Stimulated activated CD4-positive, alpha-beta T cell treated with anti-CD3 and anti-CD28 coated beads, Interleukin-15, amount 100 ng/mL, for 24 hours (primary cell): Measurements from ENCODE around the gene GAS7.
A peak's percentile ranks its signal among the peaks of the same experiment; 100 is the strongest.

ENCODE experiments used
- DNase-seq: peaks from one replicate; pipeline ENCODE4 v3.0.0-alpha.2; 2020

The GAS7 gene

DNA sequence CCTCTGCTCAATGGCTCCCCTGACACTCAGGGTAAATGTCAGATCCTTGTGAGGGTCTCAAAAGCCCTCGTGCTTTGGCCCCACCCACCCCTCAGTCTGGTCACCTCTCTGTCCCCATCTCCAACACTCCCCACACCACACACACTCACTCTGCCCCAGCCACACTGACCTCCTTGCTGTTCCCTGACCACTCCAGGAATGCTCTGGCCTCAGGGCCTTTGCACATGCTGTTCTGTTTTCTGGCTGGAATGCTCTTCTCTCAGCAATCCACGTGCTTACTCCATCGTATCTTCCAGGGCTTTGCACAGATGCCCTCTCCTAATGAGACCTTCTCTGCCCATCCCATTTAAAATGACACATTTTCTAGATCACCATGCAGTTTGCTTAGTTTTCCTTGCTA is 28.2 kb downstream of the GAS7 start:
- DNase-seq, result no peak

DNA sequence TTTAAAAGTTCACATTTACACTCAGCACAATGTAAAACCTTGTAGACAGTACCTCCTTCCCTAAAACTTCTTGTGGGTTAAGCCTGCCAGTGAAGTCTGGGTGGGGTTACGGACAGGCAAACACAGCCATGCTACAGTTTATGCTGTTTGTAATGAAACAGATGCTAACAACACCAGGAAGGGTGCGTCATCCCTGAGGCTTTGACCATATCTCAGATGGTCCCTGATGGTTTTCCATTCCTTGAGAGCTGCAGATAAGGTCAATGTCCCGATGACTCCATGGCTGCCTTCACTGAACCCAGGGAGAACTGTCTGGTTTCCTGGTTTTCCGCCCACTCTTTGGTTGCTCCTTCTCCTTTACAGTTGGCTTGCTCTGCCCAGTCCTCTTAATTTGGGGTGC is 29.1 kb downstream of the GAS7 start:
- no peak for DNase-seq

DNA sequence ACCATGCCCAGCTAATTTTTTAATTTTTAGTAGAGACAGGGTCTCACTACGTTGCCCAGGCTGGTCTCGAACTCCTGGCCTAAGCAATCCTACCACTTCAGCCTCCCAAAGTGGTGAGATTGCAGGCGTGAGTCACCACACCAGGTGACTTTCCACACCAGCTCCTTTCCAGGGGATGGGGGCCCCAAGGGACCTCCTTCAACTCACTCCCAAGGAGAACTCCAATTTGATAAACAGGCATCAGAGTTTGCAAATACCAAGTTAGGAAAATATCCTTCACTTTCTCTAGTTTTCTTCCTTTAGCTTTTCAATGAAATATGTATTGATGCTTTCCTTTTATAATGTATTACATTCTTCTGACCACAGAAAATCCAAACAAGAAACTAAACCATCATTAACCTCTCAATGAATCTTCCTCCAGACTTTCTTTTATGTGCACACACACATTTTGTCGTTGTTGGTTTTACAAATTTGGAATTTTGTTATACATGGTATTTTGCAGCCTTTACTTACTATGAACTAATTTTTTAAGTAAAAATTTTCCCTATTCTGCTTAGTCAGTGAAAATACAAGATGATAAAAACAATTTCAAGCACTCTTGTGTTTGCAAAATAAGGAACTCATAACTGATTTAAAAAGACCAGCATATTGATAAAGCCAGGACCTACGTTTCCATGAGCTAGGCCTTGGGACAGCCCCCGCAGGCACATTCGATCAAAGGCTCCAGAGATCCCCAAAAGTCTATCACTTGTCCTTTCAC is 32.0 kb downstream of the GAS7 start:
- DNase-seq, result no peak

DNA sequence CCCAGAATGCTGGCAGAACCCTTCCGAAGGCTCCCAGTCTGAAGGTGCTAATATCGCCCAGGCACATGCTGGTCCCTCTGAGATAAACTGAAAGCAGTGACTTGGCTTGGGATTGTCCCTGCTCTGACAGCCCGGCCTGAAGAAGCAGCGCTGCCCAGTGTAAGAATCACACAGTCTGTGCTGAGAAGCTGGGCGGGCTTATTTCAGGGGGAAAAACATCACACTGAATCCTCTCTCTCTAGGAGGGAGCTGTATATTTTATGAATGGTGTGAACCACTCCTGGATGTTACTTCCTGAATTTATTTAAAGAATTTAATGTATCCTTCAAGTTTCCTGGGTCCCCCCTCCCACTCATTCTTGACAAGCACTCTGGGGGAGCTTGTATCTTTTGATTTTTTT is 36.3 kb downstream of the GAS7 start:
- no peak for DNase-seq

DNA sequence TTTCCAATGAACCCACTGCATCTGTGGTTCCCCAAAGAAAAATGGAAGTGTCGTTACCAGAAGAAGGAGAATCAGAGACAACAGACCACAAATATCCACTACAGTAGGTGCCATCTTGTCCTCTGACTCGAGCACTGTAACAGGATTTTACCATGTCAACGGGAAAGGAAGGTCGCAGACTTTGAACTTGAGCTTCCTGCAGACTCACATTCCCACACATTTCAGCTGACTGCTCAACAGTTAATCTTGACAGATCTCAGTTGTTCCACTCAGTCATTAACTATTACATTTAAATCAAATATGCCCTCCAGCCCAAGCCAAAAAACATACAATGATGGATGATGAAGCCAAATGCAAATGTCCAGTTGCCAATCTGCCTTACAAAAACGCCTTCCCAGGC is 37.0 kb downstream of the GAS7 start:
- no peak for DNase-seq

DNA sequence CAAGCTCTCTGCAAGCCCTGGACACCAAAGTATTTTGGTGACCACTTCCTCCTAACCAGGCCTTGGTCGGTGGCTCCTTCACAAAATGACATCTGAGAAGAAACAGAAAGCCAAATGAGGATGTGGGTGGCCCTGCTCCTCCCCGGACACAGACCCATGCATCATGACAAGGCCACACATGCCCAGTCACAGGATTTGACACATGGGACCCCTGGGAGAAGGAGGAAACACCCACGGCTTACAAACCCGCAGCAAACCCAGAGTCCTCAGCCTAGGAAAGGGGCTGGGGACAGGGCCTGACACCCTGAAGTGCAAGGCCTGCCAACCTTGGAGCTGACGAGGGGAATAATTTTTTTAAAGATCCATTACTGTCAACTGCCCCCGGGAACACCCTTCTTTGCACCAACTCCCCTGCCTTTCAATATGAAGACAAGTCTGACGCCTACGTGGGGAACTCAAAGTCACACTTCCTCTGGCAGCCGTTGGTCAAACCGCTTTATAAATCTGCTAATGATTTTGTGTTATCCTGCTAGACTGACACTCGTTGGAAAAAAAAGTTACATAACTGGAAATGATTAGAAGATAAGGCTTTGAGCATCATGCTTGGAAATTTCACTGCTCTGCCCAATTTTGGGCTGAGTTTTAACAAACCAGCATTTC is 41.3 kb downstream of the GAS7 start:
- DNase-seq, result no peak

DNA sequence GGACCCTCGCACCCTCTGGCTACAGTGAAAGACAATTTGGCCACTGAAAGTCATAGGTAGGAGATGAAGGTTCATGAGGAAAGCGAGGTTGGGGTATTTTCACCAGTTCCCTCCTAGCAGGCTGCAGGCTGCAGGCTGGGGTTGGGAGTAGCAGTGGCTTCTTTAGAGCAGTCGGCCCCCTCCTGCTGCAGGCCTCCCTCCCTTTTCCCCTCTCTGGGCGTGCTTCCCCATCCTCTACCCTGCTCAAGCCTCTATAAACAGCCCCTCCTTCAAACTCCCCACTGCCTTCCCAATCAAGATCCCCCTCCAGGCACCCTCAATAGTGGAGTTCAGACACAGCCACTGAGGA is 41.8 kb downstream of the GAS7 start:
- no peak for DNase-seq

DNA sequence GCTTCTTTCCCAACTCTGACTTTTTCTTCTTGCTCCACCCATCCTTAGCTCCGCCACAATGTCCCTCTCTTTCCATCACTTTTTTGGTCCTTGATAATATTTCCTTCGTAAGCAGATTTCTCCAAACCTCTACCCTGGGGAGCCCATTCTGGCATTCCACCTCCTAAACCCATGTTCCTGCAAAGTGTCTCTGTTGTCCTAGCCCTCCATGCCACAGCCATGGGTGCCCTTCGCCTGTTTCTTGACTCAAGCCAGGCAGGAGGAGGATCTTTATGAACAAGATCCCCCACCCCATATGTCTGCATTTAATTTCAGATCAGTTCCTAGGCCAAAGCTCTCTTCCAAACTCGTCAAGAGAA is 42.4 kb downstream of the GAS7 start:
- DNase-seq, result no peak

DNA sequence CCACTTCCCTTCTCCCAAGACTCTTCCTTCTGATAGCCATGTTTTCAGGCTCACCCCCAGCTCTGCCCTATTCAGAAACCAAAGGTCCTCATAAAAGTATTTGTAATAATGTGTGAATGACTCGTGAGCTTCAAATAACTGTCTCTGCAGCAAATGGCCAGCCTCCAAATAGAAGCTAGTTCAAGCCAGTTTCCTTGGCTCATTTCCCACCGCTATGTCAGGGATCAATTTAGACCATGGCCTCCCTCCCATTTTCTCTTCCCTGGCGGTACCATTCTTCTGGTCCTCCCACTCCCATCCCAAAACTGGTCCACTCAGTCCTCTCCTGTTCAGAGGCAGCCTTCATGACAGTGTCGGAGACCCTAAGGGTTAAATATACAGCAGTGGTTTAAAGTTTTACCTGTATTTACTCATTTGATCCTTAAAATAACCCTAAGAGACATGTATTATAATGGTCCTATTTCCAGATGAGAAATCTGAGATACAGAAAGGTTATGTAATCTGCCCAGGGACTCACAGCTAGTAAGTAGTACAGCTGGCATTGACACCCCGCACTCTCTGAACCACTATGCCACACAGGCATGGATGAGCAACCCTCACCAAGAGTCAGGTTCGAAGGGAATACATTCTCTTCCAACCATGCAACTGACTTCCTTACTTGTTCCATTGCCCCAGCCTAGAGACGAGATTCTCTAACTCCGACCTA is 42.9 kb downstream of the GAS7 start:
- DNase-seq, result no peak

DNA sequence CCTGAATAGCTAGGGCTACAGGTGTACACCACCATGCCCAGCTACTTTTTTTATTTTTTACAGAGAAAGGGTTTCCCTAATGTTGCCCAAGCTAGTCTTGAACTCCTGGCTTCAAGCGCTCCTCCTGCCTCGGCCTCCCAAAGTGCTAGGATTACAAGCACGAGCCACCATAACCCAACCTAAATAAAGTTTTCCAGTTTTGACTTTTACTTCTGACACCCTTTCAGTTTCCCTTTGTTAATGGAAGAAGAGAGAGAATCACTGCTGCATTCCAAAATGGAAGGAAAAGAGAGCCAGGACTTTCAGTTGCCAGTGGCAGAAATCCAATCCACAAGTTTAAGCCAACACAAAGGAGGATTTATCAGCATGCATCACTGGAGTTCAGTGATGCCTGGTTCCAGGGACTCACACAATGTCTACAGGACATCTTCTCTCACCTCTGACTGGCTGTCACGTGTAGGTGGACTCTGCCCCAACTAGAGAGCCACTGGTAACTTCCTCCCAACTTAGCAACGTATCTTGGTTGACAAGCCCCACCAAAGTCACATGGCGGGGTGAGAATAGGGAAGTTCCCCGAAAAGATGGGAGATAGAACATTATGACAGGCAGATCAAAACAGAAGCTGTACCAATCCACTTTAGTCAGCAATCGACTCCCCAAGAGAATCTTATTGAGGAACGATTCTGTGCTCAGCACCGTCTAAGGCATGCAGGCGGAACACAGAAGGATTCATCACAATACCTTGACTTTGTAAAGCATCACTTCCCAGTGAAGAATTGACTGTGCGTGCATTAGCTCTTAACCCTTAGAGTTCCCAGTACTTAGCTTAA is 46.5 kb downstream of the GAS7 start:
- no peak for DNase-seq

DNA sequence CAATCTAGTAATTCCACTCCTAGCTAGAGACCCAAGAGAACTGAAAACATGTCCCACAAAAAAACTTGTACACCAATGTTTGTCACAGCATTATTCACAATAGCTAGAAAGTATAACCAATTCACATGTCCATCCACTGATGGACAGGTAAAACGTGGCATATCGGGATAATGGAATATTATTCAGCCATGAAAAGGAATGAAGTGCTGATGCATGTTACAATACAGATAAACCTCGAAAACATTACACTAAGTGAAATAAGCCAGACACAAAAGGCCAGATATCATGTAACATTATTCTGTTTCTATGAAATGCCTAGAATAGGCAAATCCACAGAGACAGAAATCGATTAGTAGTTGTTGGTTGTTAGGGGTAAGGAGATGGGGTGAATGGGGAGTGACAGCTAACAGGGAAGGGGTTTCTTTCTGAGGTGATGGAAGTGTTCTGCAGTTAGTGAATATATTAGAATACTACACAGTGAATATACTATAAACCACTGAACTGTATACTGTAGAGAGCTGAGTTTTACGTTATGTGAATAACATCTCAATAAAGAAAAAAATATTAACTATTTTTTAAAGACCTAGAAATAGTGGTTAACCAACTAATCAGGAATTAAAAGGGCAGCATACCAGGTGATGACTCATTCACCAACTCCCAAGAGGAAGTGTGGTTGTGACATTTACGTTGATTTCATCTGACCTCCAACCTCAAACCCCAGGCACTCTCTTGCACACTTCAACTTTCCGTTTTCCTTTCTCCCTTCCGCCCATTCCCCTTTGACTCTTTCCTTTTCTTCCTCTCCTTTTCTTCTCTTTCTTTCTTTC is 48.6 kb downstream of the GAS7 start:
- DNase-seq, result no peak

DNA sequence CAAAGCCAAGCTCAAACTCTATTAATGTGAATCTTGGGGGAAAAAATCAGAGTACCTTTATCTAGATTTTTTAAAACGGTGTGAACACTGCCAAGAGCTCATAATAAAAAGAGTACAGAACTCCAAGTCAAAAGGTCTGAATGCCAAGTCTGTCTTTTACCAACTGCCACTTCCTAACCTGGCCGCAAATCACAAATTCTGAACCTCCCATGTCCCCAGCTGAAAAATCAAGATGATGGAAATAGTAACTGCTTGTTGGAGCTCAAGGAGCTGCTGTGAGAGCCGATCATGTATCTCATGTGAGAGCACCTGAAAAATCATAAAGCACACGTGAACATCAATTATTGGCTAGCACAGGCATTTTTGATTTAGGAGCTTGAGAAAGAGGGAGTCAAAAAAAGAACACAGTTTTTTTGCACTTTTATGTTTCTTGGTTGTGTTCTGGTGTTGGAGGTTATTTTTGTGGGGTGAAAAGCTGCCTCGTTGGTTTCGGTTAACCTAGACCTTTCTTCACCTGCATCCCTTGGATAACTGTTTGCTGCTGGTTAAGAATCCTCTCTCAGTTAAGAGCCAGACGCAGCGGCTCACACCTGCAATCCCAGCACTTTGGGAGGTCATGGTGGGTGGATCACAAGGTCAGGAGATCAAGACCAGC is 50.5 kb downstream of the GAS7 start:
- DNase-seq, result no peak

DNA sequence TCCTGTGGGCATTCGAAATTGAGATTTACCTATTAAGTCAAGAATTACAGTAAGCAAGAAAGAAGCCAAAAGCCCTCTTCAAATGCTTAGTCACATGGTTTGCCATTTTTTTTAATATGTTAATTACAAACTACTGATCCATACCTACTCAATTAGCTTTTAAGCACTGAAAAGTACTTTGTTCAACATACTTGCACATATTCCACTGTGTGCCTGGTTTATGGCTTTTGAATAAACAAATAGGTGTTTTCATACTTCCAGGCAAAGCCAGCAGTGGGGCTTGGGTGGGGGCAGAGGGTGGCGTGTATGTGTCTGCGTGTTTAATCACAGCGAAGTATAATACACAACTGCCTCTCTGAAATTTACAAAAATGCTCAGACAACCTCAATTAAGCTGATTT is 51.4 kb downstream of the GAS7 start:
- no peak for DNase-seq

DNA sequence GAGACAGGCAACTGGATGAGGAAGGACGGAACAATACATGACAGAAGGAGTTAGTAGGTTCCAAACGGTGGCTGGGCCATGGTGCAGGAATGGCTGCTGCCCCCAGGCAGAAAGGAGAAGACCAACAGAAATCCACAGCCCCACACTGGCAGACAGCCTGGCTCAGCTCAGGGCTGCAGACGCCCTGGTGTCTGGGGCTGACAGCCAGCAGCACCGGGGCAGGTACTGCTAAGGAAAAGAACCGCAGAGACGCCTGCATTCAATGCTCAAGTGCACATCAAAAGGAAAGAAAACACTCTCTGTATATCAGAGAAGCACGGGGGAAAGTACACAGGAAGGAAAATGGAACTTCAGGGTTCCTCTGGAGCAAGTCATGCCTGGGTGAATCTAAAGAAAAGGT is 53.4 kb downstream of the GAS7 start:
- no peak for DNase-seq

DNA sequence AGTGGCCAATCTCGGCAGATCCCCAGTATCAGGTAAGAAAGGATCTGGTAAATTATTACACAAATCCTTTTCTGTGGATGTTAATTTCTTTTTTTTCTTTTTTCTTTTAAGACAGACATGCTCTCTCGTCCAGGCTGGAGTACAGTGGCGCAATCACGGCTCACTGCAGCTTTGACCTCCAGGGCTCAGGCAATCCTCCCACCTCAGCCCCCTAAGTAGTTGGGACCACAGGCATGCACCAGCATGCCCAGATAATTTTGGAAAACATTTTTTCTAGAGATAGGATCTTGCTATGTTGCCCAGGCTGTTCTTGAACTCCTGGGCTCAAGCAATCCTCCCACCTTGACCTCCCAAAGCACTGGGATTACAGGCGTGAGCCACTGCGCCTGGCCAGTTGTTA is 54.0 kb downstream of the GAS7 start:
- no peak for DNase-seq

DNA sequence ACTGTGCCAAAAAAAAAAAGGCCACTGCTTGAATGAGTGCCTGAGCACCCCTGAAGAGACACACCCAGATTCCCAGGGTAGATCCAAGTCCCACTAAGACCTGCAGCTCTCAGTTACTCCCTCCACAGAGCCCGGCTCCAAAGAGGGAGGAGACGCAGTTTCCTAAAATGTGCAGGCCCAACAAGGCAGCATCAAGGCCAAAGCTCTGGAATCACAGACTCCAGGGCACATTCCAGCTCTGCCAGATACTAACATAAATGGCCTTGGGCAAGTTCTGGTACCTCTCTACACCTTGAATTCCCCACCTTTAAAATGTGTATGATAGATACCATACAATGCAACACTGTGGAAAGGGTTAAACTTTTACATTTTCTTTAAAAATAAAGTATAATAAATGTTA is 57.0 kb downstream of the GAS7 start:
- DNase-seq, result no peak

DNA sequence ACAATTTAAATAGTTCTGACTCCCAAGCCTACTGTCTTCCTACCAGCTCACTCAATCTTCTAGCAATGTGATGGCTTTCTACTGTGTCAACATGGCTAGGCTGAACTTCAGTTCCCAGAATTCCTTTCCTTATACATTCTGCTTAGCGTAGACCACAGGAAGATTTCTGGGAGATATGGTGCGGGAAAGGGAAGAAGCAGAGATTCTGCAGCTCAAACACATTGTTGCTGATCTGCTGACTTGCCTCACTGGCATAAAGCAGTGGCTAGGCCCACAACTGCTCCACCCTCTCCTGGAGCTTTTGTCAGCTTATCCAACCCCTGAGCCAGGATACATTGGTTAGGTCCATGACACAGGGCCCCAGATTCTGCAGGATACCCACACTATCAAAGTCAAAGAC is 58.8 kb downstream of the GAS7 start:
- no peak for DNase-seq

DNA sequence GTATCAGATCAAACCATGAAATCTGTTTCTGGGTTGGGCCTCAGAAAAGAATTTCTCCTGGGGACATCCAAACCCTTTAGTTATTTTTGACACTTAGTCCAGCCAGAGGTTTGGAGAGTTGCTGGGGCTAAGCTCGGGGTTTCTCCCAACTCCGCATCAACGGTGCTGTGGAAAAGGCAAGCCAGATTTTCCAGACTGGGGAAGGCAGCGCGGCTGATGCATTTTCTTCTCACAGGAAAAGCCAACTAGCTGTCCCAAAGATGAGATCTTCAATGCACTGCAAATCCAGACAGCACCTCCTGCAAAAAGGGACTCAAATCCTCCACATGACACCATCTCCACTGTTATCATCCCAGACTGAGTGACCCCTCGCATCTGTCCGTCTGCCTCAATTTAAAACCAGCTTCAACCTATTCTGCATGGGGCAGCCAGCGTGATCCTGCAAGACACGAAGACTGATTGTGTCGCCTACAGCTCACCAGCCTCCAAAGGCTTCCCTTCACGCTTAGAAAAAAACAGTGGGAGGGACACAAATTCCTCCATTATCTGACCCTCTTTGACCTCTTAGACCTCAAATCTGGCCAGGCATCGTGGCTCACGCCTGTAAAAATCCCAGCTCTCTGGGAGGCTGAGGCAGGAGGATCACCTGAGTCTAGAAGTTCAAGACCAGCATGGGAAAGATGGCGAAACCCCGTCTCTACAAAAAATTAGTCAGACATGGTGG is 62.0 kb downstream of the GAS7 start:
- DNase-seq, result no peak

DNA sequence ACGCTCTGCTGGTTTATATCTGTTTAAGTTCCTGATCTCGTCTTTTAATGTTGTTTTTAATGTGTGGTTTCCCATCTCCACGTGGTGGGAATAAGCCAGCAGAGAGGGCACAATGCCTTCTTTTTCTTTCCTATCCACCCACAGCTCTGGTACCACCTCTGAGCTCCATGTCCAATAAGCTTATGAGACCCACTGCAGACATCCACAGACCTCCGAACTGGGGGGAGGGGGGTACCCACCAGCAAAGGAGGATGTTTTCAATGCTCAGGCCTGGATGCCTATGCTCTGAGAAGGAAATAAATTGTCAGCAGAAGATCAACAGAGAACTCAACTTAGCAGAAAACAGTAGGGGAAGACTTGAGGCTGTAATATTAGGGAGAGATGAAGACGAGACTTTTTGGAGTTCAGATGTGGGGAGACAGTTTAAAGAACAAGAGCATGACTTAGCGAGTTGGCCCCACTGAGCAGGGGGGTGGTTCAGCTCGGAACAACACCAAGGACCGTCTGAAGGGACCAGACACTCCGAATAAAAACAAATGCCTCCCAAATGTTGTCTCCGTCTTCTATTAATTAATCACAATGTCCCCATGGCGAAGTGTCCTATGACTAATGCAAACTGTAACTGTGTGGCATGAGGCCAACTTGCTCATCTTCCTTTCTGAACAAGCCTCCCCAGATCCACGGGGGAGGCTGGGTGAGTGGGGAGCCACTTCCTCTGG is 62.7 kb downstream of the GAS7 start:
- peak; percentile 16 for DNase-seq

DNA sequence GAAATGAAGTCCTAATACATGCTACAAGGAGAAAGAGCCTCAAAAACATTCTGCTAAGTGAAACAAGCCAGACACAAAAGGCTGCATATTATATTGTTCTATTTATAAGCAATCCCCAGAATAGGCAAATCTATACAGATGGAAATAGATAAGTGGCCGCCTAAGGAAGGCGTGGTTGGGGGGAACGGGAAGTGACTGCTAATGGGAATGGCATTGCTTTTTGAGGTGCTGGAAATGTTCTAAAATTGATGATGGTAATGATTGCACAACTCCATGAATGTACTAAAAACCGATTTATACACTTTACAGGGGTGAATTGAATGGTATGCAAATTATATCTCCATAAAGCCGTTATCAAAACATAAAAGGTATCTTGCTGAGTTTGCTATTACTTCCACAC is 67.7 kb downstream of the GAS7 start:
- DNase-seq, result no peak

DNA sequence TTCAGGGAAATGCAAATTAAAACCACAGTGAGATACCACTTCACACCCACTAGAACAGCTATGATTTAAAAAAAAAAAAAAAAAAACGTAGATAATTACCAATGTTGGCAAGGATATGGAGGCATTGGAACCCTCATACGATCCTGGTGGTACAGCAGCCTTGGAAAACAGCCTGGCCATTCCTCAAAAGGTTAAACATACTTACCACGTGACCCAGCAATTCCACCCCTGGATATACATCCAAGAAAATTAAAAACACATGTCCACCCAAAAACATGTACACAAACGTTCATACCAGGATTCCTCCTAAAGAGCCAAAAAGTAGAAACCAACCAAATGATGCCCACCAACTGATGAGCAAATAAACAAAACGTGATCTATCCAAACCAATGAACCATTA is 68.1 kb downstream of the GAS7 start:
- DNase-seq, result no peak
